Measurements from ENCODE around the gene SRSF10.
"Not testable (repeated sequence)": the region's sequence is repeated elsewhere in the genome, so short reads cannot be mapped to it uniquely, and the experiment has no call there.

SRSF10 gene

DNA sequence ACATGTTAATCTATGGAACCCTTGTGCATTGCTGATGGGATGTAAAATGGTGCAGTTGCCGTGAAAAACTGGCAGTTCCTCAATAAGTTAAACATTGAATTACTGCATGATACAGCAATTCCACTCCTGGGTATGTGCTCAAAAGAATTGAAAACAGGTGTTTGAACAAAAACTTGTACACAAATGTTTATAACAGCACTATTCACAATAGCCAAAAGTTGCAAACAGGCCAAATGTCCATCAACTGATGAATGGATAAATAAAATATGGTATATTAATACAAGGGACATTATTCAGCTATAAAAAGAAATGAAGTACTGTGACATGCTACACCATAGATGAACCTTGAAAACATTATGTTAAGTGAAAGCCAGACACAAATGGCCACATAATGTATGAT lies 17.7 kb upstream of the SRSF10 start:
- DNase-seq (ENCODE audit: low spot score): no peak

DNA sequence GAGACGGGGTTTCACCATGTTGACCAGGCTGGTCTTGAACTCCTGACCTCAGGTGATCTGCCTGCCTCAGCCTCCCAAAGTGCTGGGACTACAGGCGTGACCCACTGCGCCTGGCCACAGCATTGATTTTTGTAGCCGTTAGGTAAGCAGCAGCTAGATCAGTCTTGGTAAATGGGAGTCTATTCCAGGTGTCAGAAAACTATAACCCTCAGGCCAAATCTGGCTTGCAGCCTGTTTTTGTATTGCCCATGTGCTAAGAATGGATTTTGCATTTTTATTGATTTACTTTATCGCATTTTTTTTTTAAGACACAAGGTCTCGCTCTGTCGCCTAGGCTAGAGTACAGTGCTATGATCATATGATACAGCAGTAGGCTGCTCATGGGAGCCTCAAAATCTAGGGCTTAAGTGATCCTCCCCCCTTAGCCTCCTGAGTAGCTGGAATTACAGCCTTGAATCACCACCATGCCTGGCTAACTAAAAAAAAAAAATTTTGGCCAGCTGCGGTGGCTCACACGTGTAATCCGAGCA lies 16.6 kb upstream of the SRSF10 start:
- DNase-seq (ENCODE audit: low spot score): no peak

DNA sequence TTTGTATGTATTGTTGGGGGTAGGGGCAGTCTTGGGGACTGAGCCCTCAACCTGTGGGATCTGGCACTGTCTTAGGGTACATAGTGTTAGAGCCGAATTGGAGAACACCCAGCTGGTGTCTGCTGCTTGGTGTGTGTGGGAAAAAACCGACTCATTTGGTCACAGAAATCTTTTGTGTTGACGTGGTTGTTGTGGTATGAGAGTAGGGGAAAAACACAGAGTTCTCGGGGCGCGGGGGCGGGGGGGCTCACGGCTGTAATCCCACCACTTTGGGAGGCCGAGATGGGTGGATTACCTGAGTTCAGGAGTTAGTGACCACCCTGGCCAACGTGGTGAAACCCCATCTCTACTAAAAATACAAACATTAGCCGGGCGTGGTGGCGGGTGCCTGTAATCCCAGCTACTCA lies 15.3 kb upstream of the SRSF10 start:
- no peak for DNase-seq (ENCODE audit: low spot score)

DNA sequence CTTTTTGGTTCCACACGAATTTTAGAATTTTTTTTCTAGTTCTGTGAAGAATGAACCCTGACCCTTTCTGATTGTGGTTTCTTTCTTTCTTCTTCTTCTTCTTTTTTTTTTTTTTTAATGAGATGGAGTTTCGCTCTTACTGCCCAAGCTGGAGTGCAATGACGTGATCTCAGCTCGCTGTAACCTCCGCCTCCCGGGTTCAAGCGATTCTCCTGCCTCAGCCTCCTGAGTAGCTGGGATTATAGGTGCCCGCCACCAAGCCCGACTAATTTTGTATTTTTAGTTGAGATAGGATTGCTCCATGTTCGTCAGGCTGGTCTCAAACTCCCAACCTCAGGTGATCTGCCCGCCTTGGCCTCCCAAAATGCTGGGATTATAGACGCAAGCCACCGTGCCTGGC lies 11.9 kb upstream of the SRSF10 start:
- DNase-seq (ENCODE audit: low spot score): not testable (repeated sequence)

- no peak for DNase-seq (ENCODE audit: low spot score)
Measured at GRCh38 chr1:23989263-23989662, 9.1 kb upstream of the SRSF10 start.

GRCh38 chr1:23987038-23987437 lies 6.9 kb upstream of the SRSF10 start:
- not testable (repeated sequence) for DNase-seq (ENCODE audit: low spot score)

GRCh38 chr1:23984417-23985186 lies 4.5 kb upstream of the SRSF10 start:
- no peak for DNase-seq (ENCODE audit: low spot score)

- peak; percentile 31 for DNase-seq (ENCODE audit: low spot score)
Measured at GRCh38 chr1:23980728-23981070, 572 bp upstream of the SRSF10 start.

DNA sequence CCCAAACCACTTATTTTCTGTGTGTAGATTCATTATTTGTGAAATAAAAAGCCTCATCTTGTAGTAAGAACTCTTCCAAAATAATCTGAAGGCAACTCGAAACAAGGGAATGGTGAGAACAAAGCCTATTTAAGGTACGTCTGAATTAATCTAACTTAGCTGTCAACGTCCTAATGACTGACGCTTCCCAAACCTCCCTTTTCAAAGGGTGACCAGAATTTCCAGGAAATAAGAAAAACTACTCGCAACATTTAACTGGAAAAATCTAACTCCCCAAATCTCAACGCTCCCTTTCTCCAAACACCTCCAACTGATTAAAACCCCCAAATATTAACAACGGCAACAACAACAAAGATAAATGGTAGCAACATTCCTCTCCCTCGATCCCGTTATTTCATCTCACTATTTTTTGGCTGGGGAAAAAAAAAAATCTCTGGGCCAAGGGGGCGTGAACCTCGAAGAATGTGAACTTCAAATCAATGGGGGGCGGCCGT lies 693 bp downstream of the SRSF10 start:
- DNase-seq (ENCODE audit: low spot score): no peak

GRCh38 chr1:23978805-23979204 lies 1.3 kb downstream of the SRSF10 start:
- DNase-seq (ENCODE audit: low spot score): no peak

- no peak for DNase-seq (ENCODE audit: low spot score)
Measured at GRCh38 chr1:23977854-23978191, 2.3 kb downstream of the SRSF10 start.

GRCh38 chr1:23977187-23977853 lies 2.8 kb downstream of the SRSF10 start:
- DNase-seq (ENCODE audit: low spot score): no peak

- DNase-seq (ENCODE audit: low spot score): no peak
Measured at GRCh38 chr1:23967871-23968270, 12.3 kb downstream of the SRSF10 start.

DNA sequence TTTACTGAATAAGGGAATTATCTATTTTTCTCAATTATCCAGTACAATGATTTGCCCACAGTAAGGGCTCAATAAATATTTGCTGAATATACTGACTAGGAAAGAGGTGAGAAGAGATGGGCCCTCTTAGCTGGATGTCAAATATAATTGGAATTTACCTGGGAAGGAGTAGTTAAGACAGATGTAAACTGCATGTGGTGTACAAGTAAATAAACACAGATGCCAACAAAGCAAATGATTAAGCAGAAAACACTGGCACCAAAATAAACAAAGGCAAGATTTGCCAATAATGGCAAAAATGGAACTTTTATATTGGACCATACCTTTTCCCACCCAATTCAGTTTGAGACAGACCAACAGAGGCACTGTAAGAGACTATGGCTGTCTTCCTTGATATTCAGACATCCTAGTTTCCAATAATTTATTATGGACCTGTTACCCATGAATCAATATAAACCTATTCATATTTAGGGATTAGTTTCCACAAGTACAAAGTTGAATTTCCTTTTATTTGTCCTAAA lies 13.1 kb downstream of the SRSF10 start:
- DNase-seq (ENCODE audit: low spot score): no peak

DNA sequence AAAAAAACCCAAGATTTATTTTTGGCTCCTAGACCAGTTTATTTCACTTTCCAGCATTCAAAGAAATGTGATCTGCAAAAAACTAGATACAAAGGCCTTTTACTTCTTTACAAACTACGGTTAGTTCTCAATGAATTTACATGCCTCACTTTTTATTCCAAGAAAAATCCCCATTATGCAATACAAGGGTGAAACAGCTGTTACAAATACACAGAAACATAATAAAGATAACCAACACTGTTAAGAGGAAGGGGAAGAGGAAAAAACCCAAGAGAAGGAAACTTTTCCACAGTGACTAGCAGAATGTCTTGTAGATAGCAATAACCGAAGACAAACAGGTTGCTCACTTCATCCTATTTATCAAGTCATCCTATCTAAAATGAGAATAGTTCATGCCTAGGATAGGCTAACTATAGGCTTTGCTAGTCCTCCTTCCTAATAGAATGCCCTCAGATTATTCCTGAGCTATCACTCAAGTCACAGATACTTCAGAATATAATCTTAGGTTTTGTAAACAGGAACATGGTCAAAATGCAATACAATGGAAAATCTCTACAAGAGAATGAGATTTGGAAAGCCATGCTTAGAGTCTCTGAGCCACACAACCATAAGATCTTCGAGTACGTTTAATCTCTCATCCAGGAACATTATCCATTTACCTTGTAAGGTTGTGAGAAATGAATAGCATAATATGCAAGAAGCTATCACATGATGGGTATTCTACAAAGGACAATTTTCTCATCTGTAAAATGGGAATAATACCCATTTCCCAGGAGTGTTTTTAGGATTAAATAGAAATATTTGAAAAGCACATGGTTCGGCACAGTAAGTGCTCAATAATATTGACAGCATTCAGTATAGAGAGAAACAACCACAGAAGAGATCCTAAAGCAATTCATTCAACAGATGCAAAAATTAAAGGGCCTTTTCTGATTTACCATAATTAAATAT lies 15.1 kb downstream of the SRSF10 start:
- DNase-seq (ENCODE audit: low spot score): no peak

DNA sequence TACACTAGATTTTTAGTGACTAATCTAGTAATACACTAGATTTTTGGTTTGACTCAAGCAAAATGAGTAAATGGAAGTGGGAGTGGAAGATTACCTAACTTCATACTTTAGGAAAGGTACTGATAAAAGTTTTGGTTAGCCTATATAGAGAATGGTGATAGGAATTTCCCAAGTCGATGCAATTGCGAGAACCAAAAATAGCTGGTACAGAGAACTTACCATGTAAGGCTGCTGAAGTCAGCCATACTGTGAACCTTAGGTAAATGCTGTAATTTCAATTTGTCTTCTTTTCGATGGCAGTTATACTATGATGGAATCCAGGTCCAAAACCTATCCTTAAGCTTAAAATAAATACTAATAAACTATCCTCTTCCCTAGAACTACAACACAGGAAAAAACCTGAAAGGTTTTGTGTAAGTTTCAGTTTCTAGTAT lies 15.9 kb downstream of the SRSF10 start:
- no peak for DNase-seq (ENCODE audit: low spot score)

DNA sequence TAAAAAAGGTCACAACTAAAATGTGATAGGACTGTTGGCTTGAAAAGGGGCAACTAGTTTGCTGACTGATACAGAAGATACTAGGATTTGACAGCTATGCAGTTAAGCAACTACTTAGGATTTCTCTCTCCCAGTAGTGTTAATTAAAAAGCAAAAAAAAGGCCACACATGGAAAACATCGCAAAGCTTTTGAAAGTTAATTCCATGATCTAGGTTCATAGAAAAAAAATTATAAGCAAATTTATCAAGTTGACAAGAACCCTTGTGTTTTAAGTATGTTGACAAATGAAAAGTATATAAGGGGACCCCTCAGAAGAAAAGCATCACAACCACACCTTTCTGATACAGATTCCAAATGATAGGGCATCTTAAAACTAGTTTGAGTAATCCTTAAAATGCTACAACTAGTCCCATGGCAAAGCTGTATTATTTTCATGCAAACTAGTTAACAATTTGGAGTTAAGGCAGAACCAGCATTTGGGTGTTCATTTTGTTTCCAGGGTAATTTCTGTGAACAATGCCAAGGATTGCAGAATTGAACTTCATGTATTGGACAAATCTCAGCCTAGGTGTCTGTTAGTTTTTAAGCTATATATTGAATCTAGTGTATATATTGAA lies 16.4 kb downstream of the SRSF10 start:
- no peak for DNase-seq (ENCODE audit: low spot score)

GRCh38 chr1:23960291-23961020 lies 19.7 kb downstream of the SRSF10 start:
- no peak for DNase-seq (ENCODE audit: low spot score)

DNA sequence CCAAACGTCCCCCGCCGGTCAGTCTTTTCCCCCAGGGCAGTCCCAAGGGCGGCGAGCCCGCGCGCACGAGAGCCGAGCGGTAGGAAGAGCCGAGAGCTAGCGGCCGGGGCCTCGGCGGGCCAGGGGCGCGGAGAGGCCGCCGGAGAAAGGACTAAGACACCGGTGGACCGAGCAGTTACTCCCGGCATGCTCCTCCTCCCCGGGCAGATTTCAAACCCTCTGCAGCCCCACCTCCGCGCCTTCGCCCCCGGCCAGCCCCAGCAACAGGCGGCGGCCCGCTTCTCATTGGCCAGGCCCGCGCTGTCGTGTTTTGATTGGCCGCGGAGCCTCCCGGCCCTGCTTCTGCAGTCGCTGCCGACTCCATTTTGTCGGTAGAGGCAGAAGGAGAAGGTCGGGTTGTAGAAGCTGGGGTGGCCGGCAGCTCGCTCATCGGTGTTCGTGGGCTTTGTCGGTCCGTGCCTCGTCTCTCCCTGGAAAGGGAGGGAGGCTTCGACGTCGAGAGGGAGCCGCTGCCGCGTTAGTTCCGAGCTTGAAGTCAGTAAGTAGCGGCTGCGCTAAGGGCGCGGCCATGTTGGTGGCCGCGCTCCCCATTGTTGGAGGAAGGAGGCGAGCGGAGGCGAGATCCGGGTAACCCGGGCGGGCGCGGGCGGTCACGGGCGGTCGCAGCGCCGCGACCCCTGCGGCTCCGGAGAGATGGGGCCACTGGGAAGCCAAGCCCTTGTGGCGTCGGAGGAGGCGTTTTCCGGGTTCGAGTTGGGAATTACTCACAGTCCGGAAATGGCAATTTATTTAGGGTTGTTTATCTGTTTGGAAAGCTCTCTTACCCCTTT lies 20.5 kb downstream of the SRSF10 start, which contains the start of gene PNRC2:
TSS of gene PNRC2 (plus strand) at position 368 of the 830 bp plus-strand sequence. CDS start 1,630 bp downstream, outside the sequence.
- peak; percentile 93 for DNase-seq (ENCODE audit: low spot score)

Data from HuH-7.5 (cell line).